GM04503 (cell line): ENCODE data around the gene GLI1.

Experiments used
- DNase-seq: peaks from one replicate; pipeline ENCODE4 v3.0.0-alpha.2; 2012; ENCODE audit warnings: low read depth

The GLI1 gene

GRCh38 chr12:57461276-57461916 lies 1.8 kb downstream of the GLI1 start:
- DNase-seq: no peak

GRCh38 chr12:57461917-57462250 lies 2.3 kb downstream of the GLI1 start:
- DNase-seq: no peak

- peak; percentile 60 for DNase-seq
Observed at GRCh38 chr12:57462251-57462911, 2.8 kb downstream of the GLI1 start.

- no peak for DNase-seq
Observed at GRCh38 chr12:57462912-57463253, 3.3 kb downstream of the GLI1 start.

GRCh38 chr12:57464569-57464968 lies 5.0 kb downstream of the GLI1 start:
- no peak for DNase-seq

- DNase-seq: no peak
Observed at GRCh38 chr12:57465030-57465746, 5.6 kb downstream of the GLI1 start.

- DNase-seq: no peak
Observed at GRCh38 chr12:57465747-57466505, 6.3 kb downstream of the GLI1 start.

GRCh38 chr12:57467212-57467874 lies 7.8 kb downstream of the GLI1 start:
- no peak for DNase-seq

- DNase-seq: no peak
Observed at GRCh38 chr12:57467915-57468314, 8.3 kb downstream of the GLI1 start.

- DNase-seq: no peak
Observed at GRCh38 chr12:57469296-57470164, 9.9 kb downstream of the GLI1 start.

GRCh38 chr12:57470286-57470969 lies 10.8 kb downstream of the GLI1 start:
- no peak for DNase-seq

GRCh38 chr12:57470970-57471656 lies 11.5 kb downstream of the GLI1 start:
- DNase-seq: no peak

GRCh38 chr12:57471661-57472060 lies 12.1 kb downstream of the GLI1 start:
- no peak for DNase-seq

GRCh38 chr12:57472391-57472790 lies 12.8 kb downstream of the GLI1 start:
- no peak for DNase-seq

- no peak for DNase-seq
Observed at GRCh38 chr12:57473392-57473791, 13.8 kb downstream of the GLI1 start.

GRCh38 chr12:57473886-57474285 lies 14.3 kb downstream of the GLI1 start:
- no peak for DNase-seq

- DNase-seq: no peak
Observed at GRCh38 chr12:57474430-57474829, 14.8 kb downstream of the GLI1 start.

- DNase-seq: no peak
Observed at GRCh38 chr12:57474862-57475261, 15.3 kb downstream of the GLI1 start.

GRCh38 chr12:57475271-57476161 lies 15.9 kb downstream of the GLI1 start:
- DNase-seq: no peak
